Measurements from ENCODE around the gene TNFRSF13B. TPM values are rescaled to one million over a fixed set of nuclear protein-coding genes. Genes with fewer than 3 reads are reported as not detected.
"Not testable (repeated sequence)": the region's sequence is repeated elsewhere in the genome, so short reads cannot be mapped to it uniquely, and the experiment has no call there.

Gene TNFRSF13B
- total RNA-seq (2014; rRNA removed; shearing (Covaris generic)): 0.21 TPM in 1 of 2 replicates, not detected in the other

DNA sequence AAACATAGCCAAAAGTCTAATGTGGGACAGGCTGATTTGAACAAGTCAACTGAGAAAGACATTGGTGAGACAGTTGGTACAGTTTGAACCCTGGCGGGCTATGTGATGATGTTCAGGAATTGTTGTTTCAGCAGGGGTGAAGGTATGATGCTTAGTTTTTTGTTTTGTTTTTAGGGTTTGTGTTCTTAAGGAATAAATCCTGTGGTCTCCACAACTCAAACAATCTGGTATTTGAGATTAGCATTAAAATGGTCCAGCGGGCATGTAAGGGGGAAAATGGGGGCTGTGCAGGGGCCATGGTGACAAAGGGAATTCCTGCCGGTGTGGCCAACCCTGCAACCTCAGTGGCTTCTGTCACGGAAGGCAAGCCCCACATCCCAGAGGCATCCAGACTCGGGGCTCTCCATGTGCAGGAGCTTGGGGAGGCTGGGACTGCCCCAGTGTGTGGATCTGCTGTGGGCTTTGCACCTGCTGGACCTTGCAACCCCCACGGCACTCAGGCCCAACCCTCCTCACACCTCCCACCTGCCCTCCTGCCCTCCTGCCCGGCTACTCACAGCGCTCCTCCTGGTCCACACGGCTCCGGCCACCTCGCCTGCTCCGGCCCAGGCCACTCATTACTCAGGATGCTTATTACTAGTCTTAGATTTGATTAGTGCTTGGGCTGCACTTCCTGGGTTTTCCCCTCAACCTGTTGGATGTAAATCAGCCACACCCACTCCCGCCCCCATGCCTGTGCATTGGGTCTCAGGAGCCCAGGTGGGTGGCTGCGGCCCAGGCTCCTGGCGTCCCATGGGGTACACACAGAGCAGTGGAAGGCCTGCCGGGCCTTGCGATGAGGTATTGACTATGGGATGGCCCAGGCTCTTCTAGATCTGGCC is at the start of gene TNFRSF13B:
Gene TNFRSF13B, minus strand, starts transcription at position 661 of the 881 bp plus-strand sequence. Its CDS starts 43 bp downstream, at position 618.
- H3K36me3 ChIP-seq (replicated peaks; ENCODE audit: control insufficient read depth, insufficient read depth, low read length): no peaks in the 10 kb centered on the region
- DNase-seq: peak; percentile 34
- no peaks in the 10 kb centered on the region for H3K27me3 ChIP-seq (ENCODE audit: control insufficient read depth, insufficient read depth, low read length)
- H3K4me3 ChIP-seq (ENCODE audit: insufficient read depth, low read depth, low read length): no peak within 1 kb of the TSS

DNA sequence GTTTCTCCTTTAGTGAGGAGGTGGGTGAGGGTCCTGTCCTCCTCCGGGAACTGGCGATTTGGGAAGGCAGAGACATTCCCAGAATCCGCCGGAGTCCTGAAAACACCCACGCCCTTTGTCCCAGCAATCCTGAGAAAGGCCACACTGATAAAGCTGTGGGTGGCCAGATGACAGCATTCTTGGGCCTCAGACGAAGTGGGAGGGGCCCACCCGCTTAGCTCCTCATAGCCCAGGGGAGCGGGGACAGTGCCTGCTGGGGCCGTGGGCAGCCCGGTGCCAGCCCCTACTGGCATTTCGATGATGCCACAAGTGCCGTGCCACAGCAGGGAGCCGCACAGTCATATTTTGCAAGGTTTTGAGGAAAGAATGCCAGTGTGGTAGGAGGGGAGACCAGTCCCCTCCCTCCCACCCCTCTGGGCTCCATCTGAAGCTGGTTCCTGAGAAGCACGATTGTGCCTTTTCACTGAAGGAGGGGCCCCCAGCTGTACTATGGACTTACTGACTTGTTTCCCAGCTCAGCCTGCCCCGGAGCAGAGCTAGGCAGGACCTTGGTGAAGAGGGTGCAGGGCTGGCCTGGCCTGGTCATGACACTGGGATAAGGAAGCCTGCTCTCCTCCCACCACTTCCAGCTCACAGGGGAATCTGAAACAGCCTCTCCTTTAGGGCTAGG is 49.4 kb upstream of the TNFRSF13B start:
- peak; percentile 82 for DNase-seq
- Histone ChIP-seq H3K36me3 (replicated peaks; ENCODE audit: control insufficient read depth, insufficient read depth, low read length) (no peaks in the 10 kb centered on the region), H3K4me3 (ENCODE audit: insufficient read depth, low read depth, low read length) (no peak overlapping the region), H3K27me3 (ENCODE audit: control insufficient read depth, insufficient read depth, low read length) (no peaks in the 10 kb centered on the region)

GRCh38 chr17:17020821-17021193 is 48.9 kb upstream of the TNFRSF13B start:
- H3K27me3 ChIP-seq (ENCODE audit: control insufficient read depth, insufficient read depth, low read length): no peaks in the 10 kb centered on the region
- DNase-seq: no peak

DNA sequence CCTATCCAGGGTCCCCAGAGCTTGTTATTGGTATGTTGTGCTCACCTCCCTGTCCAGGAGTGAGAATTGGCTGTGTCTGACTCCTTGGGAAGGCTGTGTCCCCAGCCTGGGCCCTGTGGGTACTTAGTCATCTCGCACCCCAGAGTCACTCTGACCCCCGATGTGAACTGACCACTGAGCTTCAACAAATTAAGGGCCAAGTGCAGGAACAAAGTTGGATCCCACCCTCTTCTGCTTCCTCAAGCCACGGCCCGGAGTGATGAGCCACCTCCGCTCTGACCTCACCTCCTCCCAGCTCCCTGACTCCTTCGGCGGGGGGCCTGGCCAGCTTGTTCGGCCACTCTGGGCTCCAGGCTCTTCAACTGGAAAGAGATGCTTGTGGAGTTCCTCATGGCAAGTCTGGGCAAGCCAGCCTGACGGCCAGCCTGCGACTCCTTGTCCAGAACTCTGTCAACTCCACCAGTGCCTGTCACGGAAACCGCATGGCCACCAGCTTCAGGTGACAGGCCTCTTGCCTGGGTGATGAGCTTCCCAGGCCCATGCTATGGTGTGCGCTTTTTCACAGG is 48.1 kb upstream of the TNFRSF13B start:
- Histone ChIP-seq H3K27me3 (ENCODE audit: control insufficient read depth, insufficient read depth, low read length) (no peaks in the 10 kb centered on the region), H3K4me3 (ENCODE audit: insufficient read depth, low read depth, low read length) (no peak overlapping the region), H3K36me3 (replicated peaks; ENCODE audit: control insufficient read depth, insufficient read depth, low read length) (no peaks in the 10 kb centered on the region)
- DNase-seq: no peak

More at GRCh38 chr17:17020821-17021193, 48.9 kb upstream of the TNFRSF13B start:
- H3K4me3 ChIP-seq (ENCODE audit: insufficient read depth, low read depth, low read length): no peak overlapping the region
- no peaks in the 10 kb centered on the region for H3K36me3 ChIP-seq (replicated peaks; ENCODE audit: control insufficient read depth, insufficient read depth, low read length)

DNA sequence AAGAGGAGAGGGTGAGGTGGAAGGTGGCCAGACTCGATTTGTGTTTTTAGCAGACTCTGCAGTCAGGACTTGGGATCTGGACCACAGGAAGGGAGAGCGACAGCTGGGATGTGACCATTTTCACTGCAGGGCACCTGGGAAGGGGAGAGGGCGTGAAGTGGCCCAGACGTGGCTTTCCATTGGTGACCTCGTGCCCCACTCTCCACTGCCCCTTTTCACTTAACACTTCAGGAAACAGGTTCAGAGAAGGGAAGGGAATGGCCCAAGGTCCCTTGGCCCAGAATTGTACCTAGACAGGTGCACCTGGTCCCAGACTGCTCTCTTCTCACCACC is 47.5 kb upstream of the TNFRSF13B start:
- Histone ChIP-seq H3K4me3 (ENCODE audit: insufficient read depth, low read depth, low read length) (no peak overlapping the region), H3K27me3 (ENCODE audit: control insufficient read depth, insufficient read depth, low read length) (no peaks in the 10 kb centered on the region), H3K36me3 (replicated peaks; ENCODE audit: control insufficient read depth, insufficient read depth, low read length) (no peaks in the 10 kb centered on the region)
- no peak for DNase-seq

- Histone ChIP-seq H3K4me3 (ENCODE audit: insufficient read depth, low read depth, low read length) (no peak overlapping the region), H3K36me3 (replicated peaks; ENCODE audit: control insufficient read depth, insufficient read depth, low read length) (no peaks in the 10 kb centered on the region), H3K27me3 (ENCODE audit: control insufficient read depth, insufficient read depth, low read length) (no peaks in the 10 kb centered on the region)
- DNase-seq: no peak
Observed at GRCh38 chr17:17018612-17019429, 46.9 kb upstream of the TNFRSF13B start.

DNA sequence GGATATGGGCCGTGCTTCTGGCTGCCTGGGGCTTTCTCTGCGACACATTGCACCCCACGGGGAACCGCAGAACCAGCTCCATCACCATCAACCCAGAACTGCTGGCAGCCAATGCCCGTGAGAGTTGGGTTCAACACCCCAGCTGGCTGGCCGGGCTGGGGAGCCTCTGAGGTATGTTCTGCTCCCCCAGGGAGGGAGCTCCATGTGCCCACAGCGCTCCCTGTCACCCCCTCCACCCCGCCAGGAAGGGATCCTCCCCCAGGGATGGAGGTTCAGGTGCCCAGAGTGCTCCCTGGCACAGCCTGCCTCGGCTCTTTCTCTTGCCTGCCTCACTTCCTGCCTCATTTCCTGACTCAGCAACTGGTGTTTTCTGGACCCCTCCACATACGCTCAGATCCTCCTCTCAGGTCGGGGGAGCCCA is 46.1 kb upstream of the TNFRSF13B start:
- no peaks in the 10 kb centered on the region for H3K36me3 ChIP-seq (replicated peaks; ENCODE audit: control insufficient read depth, insufficient read depth, low read length)
- H3K4me3 ChIP-seq (ENCODE audit: insufficient read depth, low read depth, low read length): no peak overlapping the region
- DNase-seq: no peak
- H3K27me3 ChIP-seq (ENCODE audit: control insufficient read depth, insufficient read depth, low read length): no peaks in the 10 kb centered on the region

DNA sequence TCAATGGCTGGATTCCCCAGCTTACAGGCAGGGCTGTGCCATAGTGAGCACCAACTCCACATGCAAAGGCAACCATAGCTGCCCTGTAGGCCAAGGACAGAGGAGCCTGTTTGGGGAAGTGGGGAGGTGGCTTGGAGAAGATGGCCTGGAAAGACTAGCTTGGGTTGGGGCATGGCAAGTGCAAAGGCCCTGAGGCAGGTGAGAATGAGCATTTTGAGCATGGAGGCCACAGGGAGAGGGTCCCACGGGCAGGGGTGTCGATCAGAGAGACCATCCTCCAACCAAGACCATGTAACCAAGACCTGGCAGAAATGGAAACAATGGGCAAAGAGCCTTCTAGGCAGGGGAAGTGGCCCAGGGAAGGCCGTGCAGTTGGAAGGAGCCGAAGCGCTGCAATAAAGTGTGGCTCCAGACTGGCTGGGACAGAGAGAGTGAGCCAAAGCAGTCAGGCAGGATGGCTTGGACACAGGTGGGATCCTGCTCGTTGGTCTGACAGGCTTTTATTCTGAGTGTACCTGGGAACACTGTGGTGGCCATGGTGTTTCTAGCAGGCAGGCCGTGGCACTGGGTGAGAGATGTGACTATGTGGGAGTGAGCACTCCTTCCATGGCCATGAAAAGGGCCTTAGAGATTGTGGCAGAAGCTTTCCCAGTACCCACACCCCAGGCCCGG is 45.6 kb upstream of the TNFRSF13B start:
- DNase-seq: no peak
- Histone ChIP-seq H3K27me3 (ENCODE audit: control insufficient read depth, insufficient read depth, low read length) (no peaks in the 10 kb centered on the region), H3K4me3 (ENCODE audit: insufficient read depth, low read depth, low read length) (no peak overlapping the region), H3K36me3 (replicated peaks; ENCODE audit: control insufficient read depth, insufficient read depth, low read length) (no peaks in the 10 kb centered on the region)

DNA sequence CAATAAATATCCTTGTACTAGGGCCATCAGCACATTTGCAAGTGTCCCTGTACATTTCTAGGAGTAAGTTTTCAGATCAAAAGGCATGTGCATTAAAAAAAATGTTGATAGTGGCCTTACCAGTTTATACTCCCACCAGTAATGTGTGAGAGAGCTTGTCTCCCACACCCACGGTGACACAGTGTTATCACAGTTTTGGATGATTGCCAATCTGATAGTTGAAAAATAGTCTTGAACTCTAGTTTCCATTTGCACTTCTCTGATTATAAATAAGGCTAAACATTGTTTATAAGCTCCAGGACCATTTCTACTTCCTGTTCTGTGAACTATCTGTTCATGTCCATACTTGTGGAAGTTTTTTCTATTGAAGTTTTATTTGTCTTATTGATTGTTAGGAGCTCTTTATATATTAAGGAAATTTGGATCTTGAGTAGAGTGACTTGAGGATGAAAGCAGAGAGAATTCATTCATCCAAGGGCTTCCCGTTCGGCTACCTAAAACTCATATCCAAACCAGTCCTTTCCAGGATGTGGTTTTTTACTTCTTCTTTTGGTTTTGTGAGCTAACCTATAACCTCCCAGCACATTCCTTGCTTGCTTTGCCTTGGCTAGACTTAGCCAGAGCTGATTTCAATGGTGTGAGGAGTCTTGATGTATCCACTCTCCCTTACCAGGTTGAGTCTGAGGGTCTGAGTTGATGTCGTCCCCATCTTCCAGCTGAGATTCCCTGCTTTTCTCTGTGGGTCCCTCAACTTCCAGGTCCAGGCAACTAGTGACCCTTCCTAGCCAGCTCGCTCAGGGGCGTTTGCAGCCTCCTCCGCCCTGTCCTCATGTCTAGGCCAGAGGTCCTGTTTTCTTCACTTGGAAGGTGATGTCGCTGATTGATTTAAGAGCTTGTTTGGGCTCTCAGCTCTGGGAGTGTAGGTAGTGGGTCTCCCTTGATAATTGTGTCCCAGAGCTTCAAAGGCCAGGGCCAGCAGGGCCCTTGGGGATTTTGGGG is 44.6 kb upstream of the TNFRSF13B start:
- not testable (repeated sequence) for H3K36me3 ChIP-seq (replicated peaks; ENCODE audit: control insufficient read depth, insufficient read depth, low read length); DNase-seq; H3K4me3 ChIP-seq (ENCODE audit: insufficient read depth, low read depth, low read length); H3K27me3 ChIP-seq (ENCODE audit: control insufficient read depth, insufficient read depth, low read length)

GRCh38 chr17:17015230-17015629 is 43.3 kb upstream of the TNFRSF13B start:
- H3K4me3 ChIP-seq (ENCODE audit: insufficient read depth, low read depth, low read length): no peak overlapping the region
- no peak for DNase-seq
- H3K36me3 ChIP-seq (replicated peaks; ENCODE audit: control insufficient read depth, insufficient read depth, low read length): no peaks in the 10 kb centered on the region
- no peaks in the 10 kb centered on the region for H3K27me3 ChIP-seq (ENCODE audit: control insufficient read depth, insufficient read depth, low read length)

DNA sequence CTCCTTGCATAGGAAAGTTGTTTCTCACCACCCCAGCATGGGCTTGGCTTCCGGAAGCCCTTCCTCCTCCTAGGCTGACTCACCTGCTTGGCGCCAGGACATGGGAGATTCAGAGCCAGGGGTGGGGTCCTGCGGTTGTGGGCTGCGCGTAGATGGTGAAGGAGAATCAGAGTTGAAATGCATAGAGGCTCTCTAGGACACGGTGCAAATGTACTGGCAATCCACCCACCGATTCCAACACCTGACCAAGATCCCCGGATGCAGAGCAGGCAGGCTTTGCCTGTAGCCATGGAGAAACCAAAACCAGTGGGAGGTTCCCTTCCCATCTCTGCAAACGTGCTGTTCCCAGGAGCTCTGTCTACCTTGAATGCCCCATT is 42.8 kb upstream of the TNFRSF13B start:
- H3K36me3 ChIP-seq (replicated peaks; ENCODE audit: control insufficient read depth, insufficient read depth, low read length); DNase-seq; H3K27me3 ChIP-seq (ENCODE audit: control insufficient read depth, insufficient read depth, low read length); H3K4me3 ChIP-seq (ENCODE audit: insufficient read depth, low read depth, low read length): not testable (repeated sequence)

DNA sequence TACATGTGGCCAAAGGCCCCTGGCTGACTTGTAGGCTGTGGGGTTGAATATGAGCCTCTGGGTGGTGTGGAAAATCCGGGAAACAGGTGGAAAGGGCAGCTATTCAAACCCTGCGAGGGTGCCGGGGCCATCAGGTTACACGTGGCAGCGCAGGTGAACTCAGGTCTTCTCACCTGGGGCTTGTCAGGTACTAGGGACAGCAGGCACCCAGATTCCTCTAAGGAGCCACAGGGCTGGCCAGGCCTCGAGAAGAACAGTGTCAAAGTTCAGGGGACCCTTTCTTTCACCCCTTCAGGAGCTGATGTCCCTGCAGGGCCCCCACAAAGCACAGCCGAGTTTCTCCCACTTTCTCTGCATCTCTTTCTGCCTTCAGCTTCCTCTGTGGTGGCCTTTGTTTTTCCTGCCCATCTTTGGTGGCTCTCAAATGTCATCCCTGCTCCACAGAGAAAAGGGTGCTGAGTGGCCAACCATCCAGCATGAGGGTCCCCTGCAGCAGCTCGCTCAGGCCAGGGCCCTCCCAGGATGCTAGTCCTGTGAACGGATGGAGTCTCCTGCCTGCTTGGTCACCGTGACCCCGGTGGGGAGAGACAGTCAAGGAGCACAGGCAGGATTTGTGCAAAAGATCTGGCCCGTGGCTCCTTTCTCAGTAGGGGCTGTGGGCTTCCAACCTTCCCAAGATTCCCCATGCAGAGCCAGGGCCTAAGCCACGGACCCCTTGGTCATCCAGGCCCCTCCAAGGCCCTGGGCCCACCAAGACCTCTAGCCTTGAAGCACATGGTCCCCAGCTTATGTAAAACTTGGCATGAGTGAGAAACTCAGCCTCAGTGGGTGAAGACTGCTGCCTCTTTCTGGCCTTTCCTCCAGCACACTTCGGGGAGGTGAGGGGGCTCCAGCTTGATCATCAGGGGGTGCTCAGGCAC is 42.2 kb upstream of the TNFRSF13B start:
- H3K36me3 ChIP-seq (replicated peaks; ENCODE audit: control insufficient read depth, insufficient read depth, low read length); DNase-seq; H3K4me3 ChIP-seq (ENCODE audit: insufficient read depth, low read depth, low read length); H3K27me3 ChIP-seq (ENCODE audit: control insufficient read depth, insufficient read depth, low read length): not testable (repeated sequence)
